SK-N-SH (cell line): Measurements from ENCODE around the gene ARHGAP20. TPM values are rescaled to one million over a fixed set of nuclear protein-coding genes. Genes with fewer than 3 reads are reported as not detected.

Experiments
- CTCF ChIA-PET: fragments of 300-600, 350-600 bp; formaldehyde crosslinking; extraction: SDS; loops from one replicate; lab custom pipeline; 2021; lab: Yijun Ruan, JAX
- POLR2A ChIA-PET: fragments of 350-600 bp; sonication (Branson Sonifier 250); formaldehyde crosslinking; extraction: SDS; loops from one replicate; lab custom pipeline; 2020; ENCODE audit warnings: antibody characterized with exemption, inconsistent platforms; lab: Yijun Ruan, JAX
- DNase-seq: peaks from one replicate; pipeline ENCODE4 v3.0.0; 2012
- H2AFZ ChIP-seq: fragments of 200-600 bp; sonication (generic); 2 replicates; pipeline ENCODE4 v1.8.1; 2016; ENCODE audit warnings: antibody characterized with exemption, mild to moderate bottlenecking, low read depth
- H3F3A ChIP-seq: fragments of 200-600 bp; sonication (generic); replicated peaks from 2 replicates; pipeline ENCODE3; 2016; ENCODE audit warnings: antibody characterized with exemption, mild to moderate bottlenecking; ENCODE audit not compliant: insufficient read depth
- H3K27ac ChIP-seq, 2 experiments: fragments of 200-500 bp in 1 of 2; fragments of 200-600 bp in 1 of 2; sonication (Bioruptor generic) in 1 of 2; sonication (generic), shearing (Covaris generic) in 1 of 2; 2 replicates each; pipeline versions ENCODE4 v1.5.1 to v1.6.1; 2014 to 2016; ENCODE audit warnings: low read depth in 2 of 2, inconsistent platforms in 1 of 2, low read length in 1 of 2, mild to moderate bottlenecking in 1 of 2, mixed read lengths in 1 of 2
- H3K27me3 ChIP-seq: fragments of 200-600 bp; sonication (generic), shearing (Covaris generic); 2 replicates; pipeline ENCODE4 v1.6.1; 2016; ENCODE audit warnings: mixed run types; ENCODE audit not compliant: insufficient read depth
- H3K36me3 ChIP-seq, 2 experiments: fragments of 200-500 bp in 1 of 2; fragments of 200-600 bp in 1 of 2; sonication (Bioruptor generic) in 1 of 2; sonication (generic) in 1 of 2; replicated peaks in 1 of 2; 2 replicates each; pipeline versions ENCODE3 to v1.5.1; 2014 to 2016; ENCODE audit warnings: low read length in 1 of 2, mild to moderate bottlenecking in 1 of 2; ENCODE audit not compliant: insufficient read depth in 2 of 2, control insufficient read depth in 1 of 2
- H3K4me1 ChIP-seq, 2 experiments: fragments of 200-500 bp in 1 of 2; fragments of 200-600 bp in 1 of 2; sonication (Bioruptor generic) in 1 of 2; sonication (generic), shearing (Covaris generic) in 1 of 2; 2 replicates each; pipeline versions ENCODE4 v1.5.1 to v1.6.1; 2014 to 2016; ENCODE audit warnings: low read depth in 1 of 2, low read length in 1 of 2, mixed run types in 1 of 2; ENCODE audit not compliant: insufficient read depth in 2 of 2, control insufficient read depth in 1 of 2
- H3K4me2 ChIP-seq: fragments of 200-600 bp; sonication (generic), shearing (Covaris generic); 2 replicates; pipeline ENCODE4 v1.6.1; 2017; ENCODE audit warnings: mixed run types
- H3K4me3 ChIP-seq, 2 experiments: fragments of 200-500 bp in 1 of 2; fragments of 200-600 bp in 1 of 2; sonication (Bioruptor generic) in 1 of 2; sonication (generic), shearing (Covaris generic) in 1 of 2; 2 replicates each; pipeline versions ENCODE4 v1.5.1 to v1.8.1; 2014 to 2016; ENCODE audit warnings: low read depth in 2 of 2, inconsistent platforms in 1 of 2, low read length in 1 of 2, mild to moderate bottlenecking in 1 of 2, mixed read lengths in 1 of 2, moderate library complexity in 1 of 2
- H3K79me2 ChIP-seq: fragments of 200-600 bp; sonication (generic); 2 replicates; pipeline ENCODE4 v1.8.1; 2017; ENCODE audit warnings: mild to moderate bottlenecking; ENCODE audit not compliant: insufficient read depth
- H3K9ac ChIP-seq: fragments of 200-600 bp; sonication (generic); 2 replicates; pipeline ENCODE4 v1.6.1; 2017; ENCODE audit warnings: mixed run types
- H3K9me2 ChIP-seq: fragments of 200-600 bp; sonication (generic); 2 replicates; pipeline ENCODE4 v1.6.1; 2017; ENCODE audit warnings: mixed run types
- H3K9me3 ChIP-seq: fragments of 200-600 bp; sonication (generic); 2 replicates; pipeline ENCODE4 v1.6.1; 2017; ENCODE audit warnings: mixed run types, mild to moderate bottlenecking, moderate library complexity
- H4K20me1 ChIP-seq: fragments of 200-600 bp; sonication (generic); 2 replicates; pipeline ENCODE4 v1.6.1; 2017; ENCODE audit warnings: mild to moderate bottlenecking, mixed run types; ENCODE audit not compliant: insufficient read depth
- CTCF ChIP-seq: fragments of 200-600 bp; sonication (generic); IDR thresholded peaks from 2 replicates; pipeline ENCODE4 v1.6.1; 2017; ENCODE audit warnings: antibody characterized with exemption, mild to moderate bottlenecking, moderate library complexity
- ELF1 ChIP-seq: IDR thresholded peaks from 2 replicates; pipeline ENCODE4 v1.4.0; 2012
- EP300 ChIP-seq, 2 experiments: IDR thresholded peaks; 2 replicates each; pipeline versions ENCODE4 v1.4.0 to v1.6.1; 2012; ENCODE audit warnings: borderline replicate concordance in 1 of 2, low read depth in 1 of 2, low read length in 1 of 2
- EZH2phosphoT487 ChIP-seq: fragments of 200-600 bp; sonication (generic); IDR thresholded peaks from 2 replicates; pipeline ENCODE4 v1.6.1; 2017; ENCODE audit warnings: low read depth, mixed run types, mild to moderate bottlenecking, antibody characterized with exemption, moderate library complexity, borderline replicate concordance
- FOXJ3 ChIP-seq: sonication (generic); formaldehyde crosslinking; IDR thresholded peaks from 2 replicates; pipeline ENCODE4 v1.5.1; 2020; ENCODE audit warnings: mild to moderate bottlenecking, missing genetic modification reagents
- FOXM1 ChIP-seq: IDR thresholded peaks from 2 replicates; pipeline ENCODE4 v1.4.0; 2012; ENCODE audit warnings: low read depth, mild to moderate bottlenecking
- GABPA ChIP-seq: IDR thresholded peaks from 2 replicates; pipeline ENCODE4 v1.4.0; 2012; ENCODE audit warnings: low read depth, mild to moderate bottlenecking
- GATA2 ChIP-seq: sonication (generic); formaldehyde crosslinking; IDR thresholded peaks from 2 replicates; pipeline ENCODE4 v1.5.0; 2020; ENCODE audit warnings: mild to moderate bottlenecking, missing genetic modification reagents
- NFIC ChIP-seq: IDR thresholded peaks from 2 replicates; pipeline ENCODE4 v1.4.0; 2012; ENCODE audit warnings: borderline replicate concordance
- PBX3 ChIP-seq: IDR thresholded peaks from 2 replicates; pipeline ENCODE4; 2012
- POLR2AphosphoS5 ChIP-seq: IDR thresholded peaks from 2 replicates; pipeline ENCODE4 v1.6.1; 2012; ENCODE audit warnings: low read depth, low read length
- REST ChIP-seq: IDR thresholded peaks from 2 replicates; pipeline ENCODE4 v1.6.1; 2012; ENCODE audit warnings: mild to moderate bottlenecking, low read depth, low read length, moderate library complexity
- SIN3A ChIP-seq: IDR thresholded peaks from 2 replicates; pipeline ENCODE4 v1.6.1; 2012; ENCODE audit warnings: low read depth, mild to moderate bottlenecking, low read length, moderate library complexity, borderline replicate concordance
- SMC3 ChIP-seq: IDR thresholded peaks from 2 replicates; pipeline ENCODE4 v1.6.1; 2012; ENCODE audit warnings: low read depth, low read length, improper control_type of control experiment
- TAF1 ChIP-seq: IDR thresholded peaks from 2 replicates; pipeline ENCODE4 v1.6.1; 2012; ENCODE audit warnings: low read depth, mild to moderate bottlenecking, low read length, moderate library complexity, borderline replicate concordance
- TCF12 ChIP-seq: IDR thresholded peaks from 2 replicates; pipeline ENCODE4 v1.4.0; 2012
- TEAD4 ChIP-seq: IDR thresholded peaks from 2 replicates; pipeline ENCODE4 v1.4.0; 2012; ENCODE audit warnings: mild to moderate bottlenecking, borderline replicate concordance; ENCODE audit not compliant: insufficient read depth
- USF2 ChIP-seq: fragments of 150-350 bp; IDR thresholded peaks from 2 replicates; pipeline ENCODE4 v1.6.1; 2017; ENCODE audit warnings: antibody characterized with exemption, low read length, low read depth, borderline replicate concordance
- YY1 ChIP-seq: IDR thresholded peaks from 2 replicates; pipeline ENCODE4 v1.4.0; 2012; ENCODE audit warnings: low read depth, mild to moderate bottlenecking
- ZBTB33 ChIP-seq: IDR thresholded peaks from 2 replicates; pipeline ENCODE4 v1.4.0; 2012; ENCODE audit warnings: low read depth, borderline replicate concordance
- polyA plus RNA-seq, 3 experiments: library from polyadenylated mRNA; depleted of rRNA; stranded (reverse); fragments of >200 nt; gene quantifications; 2 replicates each; pipeline ENCODE4 v1.2.3, GENCODE V29; 2012

The ARHGAP20 gene
- polyA plus RNA-seq, 1 of the 3 experiments (the other 2 are of a cell fraction): 0.76 TPM

GRCh38 chr11:110728476-110728875, 16.2 kb upstream of the ARHGAP20 start:
- no peak for DNase-seq
- no peaks in the 10 kb centered on the region for H3K27me3 ChIP-seq
- H3K4me1 ChIP-seq: no peaks in the 10 kb centered on the region
- TF ChIP-seq GABPA: no peak
- TF ChIP-seq FOXM1: no peak
- no peak for TF ChIP-seq PBX3
- TF ChIP-seq TAF1: no peak
- TF ChIP-seq POLR2AphosphoS5: no peak
- TF ChIP-seq FOXJ3 (CRISPR knock-in tag): no peak
- TF ChIP-seq EZH2phosphoT487: no peak
- TF ChIP-seq USF2: no peak
- TF ChIP-seq CTCF: no peak
- no peak for TF ChIP-seq YY1
- no peak for TF ChIP-seq EP300 (IDR thresholded peaks at IDR 0.05; ENCODE audit: borderline replicate concordance in 1 of 2, low read depth in 1 of 2, low read length in 1 of 2)
- TF ChIP-seq REST: no peak
- TF ChIP-seq SIN3A: no peak
- no peak for TF ChIP-seq NFIC
- no peak for TF ChIP-seq ELF1
- no peak for TF ChIP-seq SMC3
- no peak for TF ChIP-seq TCF12
- no peak for TF ChIP-seq TEAD4
- no peak for TF ChIP-seq GATA2
- TF ChIP-seq ZBTB33: no peak
- TF ChIP-seq, all 33 proteins: peak for 0
- no peaks in the 10 kb centered on the region for H4K20me1 ChIP-seq
- H3K79me2 ChIP-seq: no peaks in the 10 kb centered on the region
- ChIA-PET CTCF (no interaction called here), POLR2A (no interaction called here)
- H3K4me2 ChIP-seq: no peak overlapping the region
- H3K9ac ChIP-seq: no peak overlapping the region
- H3K27ac ChIP-seq: no peak overlapping the region
- H3K9me2 ChIP-seq: no peaks in the 10 kb centered on the region
- H3K9me3 ChIP-seq: no peaks in the 10 kb centered on the region
- H3K36me3 ChIP-seq: no peaks in the 10 kb centered on the region
- H3F3A ChIP-seq: no peaks in the 10 kb centered on the region
- H2AFZ ChIP-seq: no peak overlapping the region
- H3K4me3 ChIP-seq: no peak overlapping the region
